H9 (cell line): ENCODE data around the gene ATN1. TPM values are rescaled to one million over a fixed set of nuclear protein-coding genes. Genes with fewer than 3 reads are reported as not detected.

Experiments used
- DNase-seq: peaks from one replicate; pipeline ENCODE4 v3.0.0-alpha.2; 2017
- H2AFZ ChIP-seq: one replicate; pipeline ENCODE4 v1.6.1; 2013; ENCODE audit warnings: mild to moderate bottlenecking, low read length, control low read depth, moderate library complexity
- H2AK5ac ChIP-seq: 2 replicates; pipeline ENCODE4 v1.6.1; 2013; ENCODE audit warnings: low read length, control low read depth, mixed read lengths; ENCODE audit not compliant: insufficient read length
- H2BK120ac ChIP-seq: one replicate; pipeline ENCODE4 v1.6.1; 2013; ENCODE audit warnings: low read depth, mild to moderate bottlenecking, low read length, control low read depth, inconsistent platforms; ENCODE audit not compliant: poor library complexity, severe bottlenecking
- H2BK12ac ChIP-seq: 2 replicates; pipeline ENCODE4 v1.6.1; 2013; ENCODE audit warnings: low read length, control low read depth, mixed read lengths, low read depth; ENCODE audit not compliant: insufficient read length
- H2BK15ac ChIP-seq: 2 replicates; pipeline ENCODE4 v1.6.1; 2013; ENCODE audit warnings: low read depth, low read length, control low read depth
- H2BK20ac ChIP-seq: one replicate; pipeline ENCODE4 v1.6.1; 2013; ENCODE audit warnings: low read depth, mild to moderate bottlenecking, low read length, control low read depth, inconsistent platforms; ENCODE audit not compliant: poor library complexity, severe bottlenecking
- H2BK5ac ChIP-seq: 2 replicates; pipeline ENCODE4 v1.6.1; 2013; ENCODE audit warnings: low read length, control low read depth, mixed read lengths; ENCODE audit not compliant: insufficient read length
- H3K14ac ChIP-seq: 2 replicates; pipeline ENCODE4 v1.6.1; 2013; ENCODE audit warnings: low read length, control low read depth; ENCODE audit not compliant: insufficient read depth
- H3K18ac ChIP-seq: 2 replicates; pipeline ENCODE4 v1.6.1; 2013; ENCODE audit warnings: low read depth, mild to moderate bottlenecking, mixed read lengths, low read length, control low read depth; ENCODE audit not compliant: insufficient read length
- H3K23ac ChIP-seq: 2 replicates; pipeline ENCODE4 v1.6.1; 2013; ENCODE audit warnings: low read length, control low read depth, mixed read lengths, low read depth; ENCODE audit not compliant: insufficient read length
- H3K23me2 ChIP-seq: 2 replicates; pipeline ENCODE4 v1.6.1; 2013; ENCODE audit warnings: low read depth, mild to moderate bottlenecking, mixed read lengths, low read length, control low read depth; ENCODE audit not compliant: insufficient read length, poor library complexity, severe bottlenecking
- H3K27ac ChIP-seq: 2 replicates; pipeline ENCODE4 v1.5.1; 2013; ENCODE audit warnings: low read length, control low read depth, mixed read lengths, low read depth; ENCODE audit not compliant: insufficient read length
- H3K27me3 ChIP-seq: 2 replicates; pipeline ENCODE4 v1.6.1; 2013; ENCODE audit warnings: low read length, control low read depth, inconsistent platforms; ENCODE audit not compliant: insufficient read depth
- H3K4ac ChIP-seq: 2 replicates; pipeline ENCODE4 v1.6.1; 2013; ENCODE audit warnings: low read depth, mild to moderate bottlenecking, control low read depth, inconsistent platforms, low read length, moderate library complexity
- H3K4me1 ChIP-seq: 2 replicates; pipeline ENCODE4 v1.6.1; 2013; ENCODE audit warnings: low read length, control low read depth, inconsistent platforms; ENCODE audit not compliant: insufficient read depth
- H3K4me2 ChIP-seq: 2 replicates; pipeline ENCODE4 v1.6.1; 2013; ENCODE audit warnings: low read length, control low read depth, mixed read lengths; ENCODE audit not compliant: insufficient read length, insufficient read depth
- H3K56ac ChIP-seq: 2 replicates; pipeline ENCODE4 v1.6.1; 2013; ENCODE audit warnings: low read depth, mild to moderate bottlenecking, mixed read lengths, low read length, control low read depth; ENCODE audit not compliant: insufficient read length
- H3K79me1 ChIP-seq: 2 replicates; pipeline ENCODE4 v1.6.1; 2013; ENCODE audit warnings: low read depth, mild to moderate bottlenecking, moderate library complexity, low read length, control low read depth, inconsistent platforms; ENCODE audit not compliant: insufficient read depth, poor library complexity, severe bottlenecking
- H3K79me2 ChIP-seq: 2 replicates; pipeline ENCODE4 v1.6.1; 2013; ENCODE audit warnings: low read length, control low read depth, inconsistent platforms; ENCODE audit not compliant: insufficient read depth
- H3K9ac ChIP-seq: 2 replicates; pipeline ENCODE4 v1.6.1; 2013; ENCODE audit warnings: low read length, control low read depth, mixed read lengths; ENCODE audit not compliant: insufficient read length; ENCODE audit errors: extremely low read depth
- H3K9me3 ChIP-seq: one replicate; pipeline ENCODE4 v1.6.1; 2013; ENCODE audit warnings: low read depth, low read length, inconsistent platforms; ENCODE audit not compliant: control insufficient read depth
- H3T11ph ChIP-seq: one replicate; pipeline ENCODE4 v1.6.1; 2013; ENCODE audit warnings: mild to moderate bottlenecking, low read length, control low read depth, inconsistent platforms
- H4K20me1 ChIP-seq: one replicate; pipeline ENCODE4 v1.6.1; 2013; ENCODE audit not compliant: control insufficient read depth, insufficient read length, insufficient read depth
- H4K5ac ChIP-seq: 2 replicates; pipeline ENCODE4 v1.6.1; 2013; ENCODE audit warnings: low read depth, mild to moderate bottlenecking, mixed read lengths, low read length, control low read depth; ENCODE audit not compliant: insufficient read length
- H4K8ac ChIP-seq: replicated peaks from 2 replicates; pipeline ENCODE4 v1.6.1; 2013; ENCODE audit warnings: low read length, control low read depth, mixed read lengths, low read depth; ENCODE audit not compliant: insufficient read length
- H4K91ac ChIP-seq: 2 replicates; pipeline ENCODE4 v1.6.1; 2013; ENCODE audit warnings: low read depth, mild to moderate bottlenecking, moderate library complexity, mixed read lengths, low read length, control low read depth; ENCODE audit not compliant: insufficient read length
- H3K27ac Mint-ChIP-seq, 3 experiments: 2 replicates in 2 of 3; 3 replicates in 1 of 3; pipeline ENCODE4 v1.8.0; 2020 to 2021; ENCODE audit warnings: mixed read lengths in 3 of 3, mild to moderate bottlenecking in 1 of 3, moderate library complexity in 1 of 3
- H3K27me3 Mint-ChIP-seq: 2 replicates; pipeline ENCODE4 v1.8.0; 2021; ENCODE audit warnings: low read depth, mild to moderate bottlenecking, moderate library complexity, mixed read lengths
- H3K36me3 Mint-ChIP-seq, 3 experiments: 2 replicates in 2 of 3; 3 replicates in 1 of 3; pipeline ENCODE4 v1.8.0; 2020 to 2021; ENCODE audit warnings: low read depth in 3 of 3, mixed read lengths in 3 of 3; ENCODE audit not compliant: insufficient read depth in 1 of 3
- H3K4me1 Mint-ChIP-seq, 2 experiments: 2 replicates each; pipeline ENCODE4 v1.8.0; 2020; ENCODE audit warnings: mixed read lengths in 2 of 2
- H3K4me3 Mint-ChIP-seq, 2 experiments: 2 replicates in 1 of 2; 3 replicates in 1 of 2; pipeline ENCODE4 v1.8.0; 2020 to 2021; ENCODE audit warnings: mild to moderate bottlenecking in 2 of 2, mixed read lengths in 2 of 2, moderate library complexity in 1 of 2
- H3K9me3 Mint-ChIP-seq, 2 experiments: 2 replicates in 1 of 2; 3 replicates in 1 of 2; pipeline ENCODE4 v1.8.0; 2020; ENCODE audit warnings: mild to moderate bottlenecking in 2 of 2, mixed read lengths in 2 of 2, moderate library complexity in 1 of 2
- CTCF ChIP-seq: fragments of 200-600 bp; sonication (generic); conservative IDR thresholded peaks from 3 replicates; pipeline ENCODE4 v1.8.0; 2021; ENCODE audit warnings: antibody characterized with exemption, mild to moderate bottlenecking
- WGBS: extraction: QIAGEN DNeasy Blood & Tissue Kit; methylation state at CpG from one replicate; pipeline ENCODE4 v1.1.7; 2013; ENCODE audit warnings: missing lambda C conversion rate, low lambda C conversion rate, mixed read lengths; ENCODE audit not compliant: insufficient read length; ENCODE audit errors: extremely low coverage; 5-methylcytosine and 5-hydroxymethylcytosine counted together
- total RNA-seq: library from RNA; stranded (reverse); gene quantifications from 2 replicates; pipeline ENCODE4 v1.2.1, GENCODE V29; 2021

Gene ATN1
- total RNA-seq, 1 experiment from 2014 or later: 103 TPM

- H3K79me2 ChIP-seq: no peaks in the 10 kb centered on the region
- no peak overlapping the region for H3T11ph ChIP-seq
- DNase-seq: peak; percentile 95
- H3K27me3 ChIP-seq: no peaks in the 10 kb centered on the region
- no peak overlapping the region for H3K4ac ChIP-seq
- no CpG with 5 or more reads among the region's 48 CpGs for WGBS
- TF ChIP-seq CTCF: peak; percentile 79
- H3K27ac Mint-ChIP-seq: peak overlapping the region; percentile 98 to 100 (median 100)
- peak overlapping the region; percentile 63 for H3K56ac ChIP-seq
- H2BK5ac ChIP-seq: peak overlapping the region; percentile 96
- H3K14ac ChIP-seq: peak overlapping the region; percentile 99
- H2BK12ac ChIP-seq: no peak overlapping the region
- peaks cover 34 to 38% of the 10 kb centered on the region in 2 experiments for H3K4me1 Mint-ChIP-seq
- peaks cover 13 to 34% (median 22%) of the 10 kb centered on the region in 3 experiments for H3K36me3 Mint-ChIP-seq
- peak overlapping the region; percentile 93 to 94 for H3K4me3 Mint-ChIP-seq
- H2BK20ac ChIP-seq: no peak overlapping the region
- H3K18ac ChIP-seq: peak overlapping the region; percentile 98
- peaks cover 2% of the 10 kb centered on the region; the same call in 1 of the 2 replicates for H3K27me3 Mint-ChIP-seq
- peak overlapping the region; percentile 96 for H3K4me2 ChIP-seq
- H4K8ac ChIP-seq: peak overlapping the region; percentile 23
- no peak overlapping the region for H4K91ac ChIP-seq
- no peak overlapping the region for H2AFZ ChIP-seq
- H3K23ac ChIP-seq: no peak overlapping the region
- H4K5ac ChIP-seq: peak overlapping the region; percentile 79
- H2BK120ac ChIP-seq: peak overlapping the region; percentile 2
- H2BK15ac ChIP-seq: no peak overlapping the region
- peak overlapping the region; percentile 98 for H3K9ac ChIP-seq
- no peaks in the 10 kb centered on the region for H3K79me1 ChIP-seq
- no peaks in the 10 kb centered on the region for H3K9me3 ChIP-seq
- peaks cover 16% of the 10 kb centered on the region for H3K23me2 ChIP-seq
- no peaks in the 10 kb centered on the region; a peak in 1 of 5 replicates for H3K9me3 Mint-ChIP-seq
- H4K20me1 ChIP-seq: peaks cover 2% of the 10 kb centered on the region
- no peak overlapping the region for H2AK5ac ChIP-seq
- 0 out of 2 replicates have a peak, but pooled peaks cover 4% of the 10 kb centered on the region for H3K4me1 ChIP-seq
- H3K27ac ChIP-seq: peak overlapping the region; percentile 96
Measured at GRCh38 chr12:6944381-6945186, 16.8 kb downstream of the ATN1 start.
